GM20431 (cell line): ENCODE results near the gene NR2C2AP.

Experiments used
- in situ Hi-C: fragments of 300-500 bp; cut with MseI, MboI; formaldehyde crosslinking; loops from one replicate; pipeline ENCODE4 v1.15.0; 2020; ENCODE audit warnings: low sequenced_read_pairs; ENCODE audit not compliant: unreplicated experiment

NR2C2AP gene

GRCh38 chr19:19155495-19156219 lies 47.6 kb downstream of the NR2C2AP start:
- in situ Hi-C loops = no loop called here

- in situ Hi-C loops = no loop called here
Measured at GRCh38 chr19:19154768-19155494, 48.3 kb downstream of the NR2C2AP start.

- in situ Hi-C loops = no loop called here
Measured at GRCh38 chr19:19152668-19153384, 50.4 kb downstream of the NR2C2AP start.

- in situ Hi-C loops = no loop called here
Measured at GRCh38 chr19:19151418-19151817, 51.8 kb downstream of the NR2C2AP start.
